ENCODE measurements around the gene WFDC12. TPM values are rescaled to one million over a fixed set of nuclear protein-coding genes. Genes with fewer than 3 reads are reported as not detected.

WFDC12 gene
- total RNA-seq, 6 experiments from 2014 or later, result not detected

DNA sequence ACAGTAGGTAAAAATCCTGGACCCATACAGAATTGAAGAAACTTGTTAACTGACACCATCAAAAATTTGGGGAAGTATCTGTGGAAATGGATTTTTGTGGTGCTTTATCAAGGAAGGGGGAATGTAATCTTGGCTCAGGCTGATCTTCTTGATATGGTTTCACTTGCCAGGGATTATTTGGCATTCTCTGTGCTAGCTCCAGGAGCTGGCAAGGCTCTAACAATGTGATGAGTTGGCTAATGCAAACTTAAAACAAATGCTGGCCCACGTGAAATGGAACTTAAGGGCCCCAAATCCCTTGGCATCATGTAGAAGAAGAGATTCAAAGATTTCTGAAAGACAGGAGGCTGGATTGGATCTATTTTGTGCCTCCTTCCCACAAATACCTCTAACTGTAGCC, 36.5 kb downstream of the WFDC12 start:
- 100% methylated on average over 1 of the region's 1 CpG for WGBS (ENCODE audit: insufficient coverage, low coverage, low lambda C conversion rate, missing lambda C conversion rate)
- H3K27me3 ChIP-seq, result no peaks in the 10 kb centered on the region
- intact Hi-C loops (cut with DNase I), result no loop called here
- TF ChIP-seq, protein P1, sequence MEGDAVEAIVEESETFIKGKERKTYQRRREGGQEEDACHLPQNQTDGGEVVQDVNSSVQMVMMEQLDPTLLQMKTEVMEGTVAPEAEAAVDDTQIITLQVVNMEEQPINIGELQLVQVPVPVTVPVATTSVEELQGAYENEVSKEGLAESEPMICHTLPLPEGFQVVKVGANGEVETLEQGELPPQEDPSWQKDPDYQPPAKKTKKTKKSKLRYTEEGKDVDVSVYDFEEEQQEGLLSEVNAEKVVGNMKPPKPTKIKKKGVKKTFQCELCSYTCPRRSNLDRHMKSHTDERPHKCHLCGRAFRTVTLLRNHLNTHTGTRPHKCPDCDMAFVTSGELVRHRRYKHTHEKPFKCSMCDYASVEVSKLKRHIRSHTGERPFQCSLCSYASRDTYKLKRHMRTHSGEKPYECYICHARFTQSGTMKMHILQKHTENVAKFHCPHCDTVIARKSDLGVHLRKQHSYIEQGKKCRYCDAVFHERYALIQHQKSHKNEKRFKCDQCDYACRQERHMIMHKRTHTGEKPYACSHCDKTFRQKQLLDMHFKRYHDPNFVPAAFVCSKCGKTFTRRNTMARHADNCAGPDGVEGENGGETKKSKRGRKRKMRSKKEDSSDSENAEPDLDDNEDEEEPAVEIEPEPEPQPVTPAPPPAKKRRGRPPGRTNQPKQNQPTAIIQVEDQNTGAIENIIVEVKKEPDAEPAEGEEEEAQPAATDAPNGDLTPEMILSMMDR (IDR thresholded peaks at IDR 0.05), result no peak
- no peak for TF ChIP-seq POLR2A (IDR thresholded peaks at IDR 0.05)
- no peak overlapping the region for H3K4me3 ChIP-seq
- no peak for ATAC-seq
- H3K27ac ChIP-seq, result no peak overlapping the region
- no peaks in the 10 kb centered on the region for H3K4me1 ChIP-seq
- DNase-seq, result no peak
- H3K9me3 ChIP-seq, result no peaks in the 10 kb centered on the region
- no peaks in the 10 kb centered on the region for H3K36me3 ChIP-seq

DNA sequence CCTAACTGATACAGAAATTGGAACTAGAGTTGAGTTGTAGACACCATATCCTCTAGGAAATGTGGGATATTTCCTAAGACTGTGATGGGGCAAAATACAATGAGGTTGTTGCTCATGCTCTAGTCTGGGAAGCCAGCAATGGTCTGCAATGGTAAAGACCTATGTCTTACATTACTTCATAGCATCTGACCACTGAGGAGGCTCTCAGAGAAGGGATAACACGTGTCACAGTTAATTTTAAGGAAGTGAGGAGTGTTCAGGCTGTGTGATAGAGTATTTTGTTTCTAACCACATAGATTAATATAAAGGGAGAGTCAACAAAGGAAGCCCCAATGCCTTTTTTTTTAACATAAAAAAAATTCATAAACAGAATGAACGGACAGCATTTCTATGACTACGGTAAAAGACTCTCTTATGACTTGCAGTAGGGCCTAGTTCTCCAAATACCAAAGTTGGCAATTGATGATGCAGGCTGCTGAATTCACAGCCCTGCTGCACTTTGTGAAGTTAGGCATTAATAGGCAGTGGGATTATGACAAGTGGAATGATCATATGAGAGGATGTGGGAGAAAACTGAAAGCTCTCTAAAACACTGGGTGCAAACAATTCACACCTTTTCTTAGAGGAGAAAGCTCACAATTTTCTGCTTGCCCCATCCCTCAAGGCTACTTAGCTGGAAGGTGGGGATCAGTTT, 37.0 kb downstream of the WFDC12 start:
- H3K9me3 ChIP-seq, result no peaks in the 10 kb centered on the region
- ATAC-seq (no peak), DNase-seq (no peak)
- no peak overlapping the region for H3K4me3 ChIP-seq
- TF ChIP-seq POLR2A (IDR thresholded peaks at IDR 0.05), result no peak
- TF ChIP-seq, protein P1 (IDR thresholded peaks at IDR 0.05), result no peak
- H3K36me3 ChIP-seq, result no peaks in the 10 kb centered on the region
- H3K27me3 ChIP-seq, result no peaks in the 10 kb centered on the region
- no peak overlapping the region for H3K27ac ChIP-seq
- H3K4me1 ChIP-seq, result no peaks in the 10 kb centered on the region
- intact Hi-C loops (cut with DNase I), result no loop called here
- WGBS (ENCODE audit: insufficient coverage, low coverage, low lambda C conversion rate, missing lambda C conversion rate), result 80% methylated on average over 3 of the region's 3 CpGs

DNA sequence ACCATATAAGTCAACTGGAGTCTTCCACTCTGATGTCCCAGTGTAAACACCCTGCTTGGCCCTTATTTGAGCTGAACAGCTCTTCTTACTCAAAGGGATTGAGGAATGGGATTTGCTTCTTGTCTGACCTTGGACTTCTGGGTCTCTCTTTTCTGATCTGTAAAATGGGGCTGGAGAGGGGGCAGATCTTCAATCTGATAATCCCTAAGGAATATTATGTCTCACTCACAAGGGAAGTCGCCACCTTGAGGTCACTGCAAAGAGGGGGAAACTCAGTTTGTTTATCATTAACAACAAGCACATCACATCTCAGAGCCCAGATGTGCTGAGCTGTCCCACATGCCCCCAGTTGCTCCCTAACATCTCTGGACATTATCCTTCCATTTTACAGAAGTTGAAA, 38.4 kb downstream of the WFDC12 start:
- Histone ChIP-seq H3K27ac (no peak overlapping the region), H3K4me1 (no peaks in the 10 kb centered on the region), H3K36me3 (no peaks in the 10 kb centered on the region), H3K27me3 (no peaks in the 10 kb centered on the region), H3K4me3 (no peak overlapping the region), H3K9me3 (no peaks in the 10 kb centered on the region)
- DNase-seq (no peak), ATAC-seq (no peak)
- intact Hi-C loops (cut with DNase I), result no loop called here
- TF ChIP-seq POLR2A (IDR thresholded peaks at IDR 0.05), result no peak
- TF ChIP-seq, protein P1 (IDR thresholded peaks at IDR 0.05), result no peak
- no CpG with 5 or more reads among the region's 1 CpG for WGBS (ENCODE audit: insufficient coverage, low coverage, low lambda C conversion rate, missing lambda C conversion rate)

DNA sequence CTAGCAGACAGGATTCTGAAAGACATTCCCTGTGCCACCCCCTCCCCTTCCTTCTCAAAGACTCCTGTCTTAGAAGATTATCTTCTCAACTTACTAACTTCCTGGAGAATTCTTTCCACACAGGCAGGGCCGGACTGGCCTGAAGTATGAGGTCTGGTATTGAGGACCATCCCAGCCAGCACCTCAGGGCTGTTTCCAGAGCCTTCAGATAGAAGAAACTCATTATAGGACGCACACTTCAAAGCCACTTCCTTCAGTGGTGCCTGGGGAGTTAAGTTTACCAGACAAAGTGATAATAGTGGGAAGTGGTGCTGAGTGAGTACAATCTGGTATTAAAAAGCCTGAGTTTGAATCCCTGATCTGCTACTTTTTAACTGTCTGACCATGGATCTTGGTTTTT, 39.0 kb downstream of the WFDC12 start:
- TF ChIP-seq, protein P1 (IDR thresholded peaks at IDR 0.05), result no peak
- TF ChIP-seq POLR2A (IDR thresholded peaks at IDR 0.05), result no peak

More for the DNA sequence above, 39.0 kb downstream of the WFDC12 start:
- no peaks in the 10 kb centered on the region for H3K4me1 ChIP-seq
- no peaks in the 10 kb centered on the region for H3K36me3 ChIP-seq
- ATAC-seq, result no peak
- WGBS (ENCODE audit: insufficient coverage, low coverage, low lambda C conversion rate, missing lambda C conversion rate), result 51% methylated on average over 2 of the region's 2 CpGs
- DNase-seq, result no peak
- H3K27ac ChIP-seq, result no peak overlapping the region
- H3K27me3 ChIP-seq, result no peaks in the 10 kb centered on the region
- intact Hi-C loops (cut with DNase I), result no loop called here
- H3K4me3 ChIP-seq, result no peak overlapping the region
- no peaks in the 10 kb centered on the region for H3K9me3 ChIP-seq
